NCI-H1436 treated with DMSO at 0.1 percent for 48 hours (cell line): ENCODE measurements around the gene TANGO2.

Source experiments
- DNase-seq: peaks from one replicate; lab custom pipeline; 2025; lab: John Stamatoyannopoulos, UW

The TANGO2 gene

GRCh38 chr22:20107471-20107901, 86.6 kb downstream of the TANGO2 start:
- no peak for DNase-seq

- no peak for DNase-seq
Observed at GRCh38 chr22:20107951-20108756, 87.2 kb downstream of the TANGO2 start.

GRCh38 chr22:20108757-20109230, 87.9 kb downstream of the TANGO2 start:
- no peak for DNase-seq

- no peak for DNase-seq
Observed at GRCh38 chr22:20109411-20110358, 88.8 kb downstream of the TANGO2 start.

GRCh38 chr22:20110359-20110985, 89.6 kb downstream of the TANGO2 start:
- DNase-seq, result no peak

- no peak for DNase-seq
Observed at GRCh38 chr22:20111045-20111688, 90.3 kb downstream of the TANGO2 start.

GRCh38 chr22:20111689-20112622, 91.0 kb downstream of the TANGO2 start:
- no peak for DNase-seq

- DNase-seq, result no peak
Observed at GRCh38 chr22:20112623-20113511, 92.0 kb downstream of the TANGO2 start.

- no peak for DNase-seq
Observed at GRCh38 chr22:20113551-20114310, 92.8 kb downstream of the TANGO2 start.

- no peak for DNase-seq
Observed at GRCh38 chr22:20114506-20115475, 93.9 kb downstream of the TANGO2 start.

- no peak for DNase-seq
Observed at GRCh38 chr22:20115691-20116375, 94.9 kb downstream of the TANGO2 start, which contains the start of gene RANBP1. Gene RANBP1, plus strand, starts transcription at chr22:20116104. Its CDS starts 81 bp downstream, at chr22:20116185.

- DNase-seq, result no peak
Observed at GRCh38 chr22:20116376-20116950, 95.6 kb downstream of the TANGO2 start.
